ENCODE measurements around the gene ARFIP1. TPM values are rescaled to one million over a fixed set of nuclear protein-coding genes. Genes with fewer than 3 reads are reported as not detected.

Gene ARFIP1
- total and polyA plus RNA-seq, 12 donors: 7.4 to 18.7 (median 14.9) TPM

DNA sequence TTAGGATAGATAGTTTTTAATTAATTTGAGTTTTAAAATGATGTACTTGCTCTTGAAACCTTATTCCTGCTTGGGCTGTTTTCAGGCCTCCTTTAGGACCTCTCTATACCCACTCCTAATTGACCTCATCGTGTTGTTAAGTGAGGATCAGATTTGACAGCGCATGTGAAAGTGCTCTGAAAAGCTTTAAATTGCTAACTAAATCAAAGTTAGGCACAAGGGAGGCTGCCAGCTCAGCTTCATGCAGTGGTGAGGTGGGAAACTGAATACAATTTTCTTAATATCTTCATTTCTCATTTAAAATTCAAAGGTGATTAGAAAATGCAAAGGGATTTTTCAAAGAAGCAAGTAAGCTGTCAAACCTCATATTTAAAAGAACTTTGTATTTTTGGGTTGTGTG lies 176.4 kb downstream of the ARFIP1 start:
- intact Hi-C loops (cut with DNase I): no loop called here
- 80 to 88% methylated on average over 2 of the region's 2 CpGs for WGBS, 2 donors
- no peaks in the 10 kb centered on the region for H3K36me3 ChIP-seq
- H3K27me3 ChIP-seq: peaks cover 0 to 40% (median 11%) of the 10 kb centered on the region in 7 donors
- H3K4me3 ChIP-seq: no peak overlapping the region
- ATAC-seq: no peak
- H3K9me3 ChIP-seq: no peaks in the 10 kb centered on the region
- no peak for DNase-seq
- H3K4me1 ChIP-seq: peaks cover 0 to 25% (median 15%) of the 10 kb centered on the region in 9 donors
- TF ChIP-seq, protein P1, sequence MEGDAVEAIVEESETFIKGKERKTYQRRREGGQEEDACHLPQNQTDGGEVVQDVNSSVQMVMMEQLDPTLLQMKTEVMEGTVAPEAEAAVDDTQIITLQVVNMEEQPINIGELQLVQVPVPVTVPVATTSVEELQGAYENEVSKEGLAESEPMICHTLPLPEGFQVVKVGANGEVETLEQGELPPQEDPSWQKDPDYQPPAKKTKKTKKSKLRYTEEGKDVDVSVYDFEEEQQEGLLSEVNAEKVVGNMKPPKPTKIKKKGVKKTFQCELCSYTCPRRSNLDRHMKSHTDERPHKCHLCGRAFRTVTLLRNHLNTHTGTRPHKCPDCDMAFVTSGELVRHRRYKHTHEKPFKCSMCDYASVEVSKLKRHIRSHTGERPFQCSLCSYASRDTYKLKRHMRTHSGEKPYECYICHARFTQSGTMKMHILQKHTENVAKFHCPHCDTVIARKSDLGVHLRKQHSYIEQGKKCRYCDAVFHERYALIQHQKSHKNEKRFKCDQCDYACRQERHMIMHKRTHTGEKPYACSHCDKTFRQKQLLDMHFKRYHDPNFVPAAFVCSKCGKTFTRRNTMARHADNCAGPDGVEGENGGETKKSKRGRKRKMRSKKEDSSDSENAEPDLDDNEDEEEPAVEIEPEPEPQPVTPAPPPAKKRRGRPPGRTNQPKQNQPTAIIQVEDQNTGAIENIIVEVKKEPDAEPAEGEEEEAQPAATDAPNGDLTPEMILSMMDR (IDR thresholded peaks at IDR 0.05): no peak
- H3K27ac ChIP-seq: no peak overlapping the region

DNA sequence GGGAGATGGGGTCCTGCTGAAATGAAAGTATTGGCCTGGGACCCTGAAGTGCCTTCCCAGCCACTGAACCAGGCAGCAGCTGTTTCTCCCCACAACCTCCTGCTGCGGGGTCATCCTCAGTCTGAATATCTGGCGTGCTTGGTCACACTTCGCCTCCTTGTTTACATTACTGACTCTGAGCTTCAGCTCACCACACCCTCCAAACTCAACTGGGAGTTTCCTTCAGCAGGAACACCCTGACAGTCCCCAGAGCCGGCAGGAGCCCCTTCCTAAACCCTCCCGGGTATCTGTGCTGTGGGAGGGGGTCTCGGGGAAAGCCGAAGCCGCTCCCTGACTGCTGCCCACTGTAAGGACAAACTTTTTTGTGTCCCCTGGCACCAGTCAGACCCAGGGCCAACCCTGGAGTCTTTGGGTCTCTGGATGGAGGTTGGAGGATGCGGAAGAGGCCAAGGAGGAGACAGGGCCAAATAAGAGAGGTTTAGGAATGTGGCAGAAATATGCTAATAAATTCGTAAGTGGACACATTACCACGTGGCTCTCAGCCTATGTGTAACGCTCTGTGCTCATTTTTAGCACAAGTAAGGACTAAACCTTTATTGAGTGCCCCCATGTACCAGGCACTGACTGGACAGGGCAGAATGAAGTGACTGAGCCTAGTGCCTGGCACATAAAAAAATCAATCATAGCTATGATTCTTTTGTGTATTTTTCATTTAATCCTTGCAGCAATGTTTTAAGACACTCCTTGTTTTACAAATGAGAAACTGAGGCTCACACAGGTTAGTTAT lies 177.1 kb downstream of the ARFIP1 start:
- TF ChIP-seq, protein P1 (IDR thresholded peaks at IDR 0.05): no peak
- 63% methylated on average over 12 of the region's 12 CpGs for WGBS, 2 donors
- Histone ChIP-seq H3K9me3 (no peaks in the 10 kb centered on the region), H3K36me3 (no peaks in the 10 kb centered on the region), H3K4me1 (peaks cover 0 to 25% (median 15%) of the 10 kb centered on the region in 9 donors), H3K4me3 (no peak overlapping the region), H3K27ac (peak overlapping the region in 1 of 10 donors; percentile 20), H3K27me3 (peaks cover 0 to 34% (median 6%) of the 10 kb centered on the region in 7 donors)
- no peak for DNase-seq
- intact Hi-C loops (cut with DNase I): no loop called here
- peak in 5 of 8 donors; percentile 19 to 39 (median 31) for ATAC-seq

GRCh38 chr4:152957437-152958171 lies 177.8 kb downstream of the ARFIP1 start:
- DNase-seq (peak; percentile 42 to 64), ATAC-seq (peak; percentile 77 to 95 (median 90))
- intact Hi-C loops (cut with DNase I): no loop called here
- 15 to 19% methylated on average over 11 of the region's 11 CpGs for WGBS, 2 donors
- TF ChIP-seq, protein P1 (IDR thresholded peaks at IDR 0.05): peak in 1 of 9 donors; percentile 7
- Histone ChIP-seq H3K9me3 (no peaks in the 10 kb centered on the region), H3K27me3 (peaks cover 0 to 32% (median 4%) of the 10 kb centered on the region in 7 donors), H3K4me3 (no peak overlapping the region), H3K4me1 (peaks cover 0 to 25% (median 15%) of the 10 kb centered on the region in 9 donors), H3K36me3 (no peaks in the 10 kb centered on the region), H3K27ac (peak overlapping the region in 3 of 10 donors; percentile 0 to 20 (median 17))

- Histone ChIP-seq H3K4me3 (no peak overlapping the region), H3K27me3 (peaks cover 0 to 23% (median 0%) of the 10 kb centered on the region in 7 donors), H3K36me3 (no peaks in the 10 kb centered on the region), H3K4me1 (peaks cover 0 to 25% (median 15%) of the 10 kb centered on the region in 9 donors), H3K27ac (no peak overlapping the region), H3K9me3 (no peaks in the 10 kb centered on the region)
- DNase-seq (no peak), ATAC-seq (no peak)
- intact Hi-C loops (cut with DNase I): no loop called here
- TF ChIP-seq, protein P1 (IDR thresholded peaks at IDR 0.05): no peak
- 86 to 88% methylated on average over 2 of the region's 2 CpGs for WGBS, 2 donors
Observed at GRCh38 chr4:152959080-152959479, 179.3 kb downstream of the ARFIP1 start.

Measured in heart right ventricle (tissue), 16 donors.